MM.1S (cell line): ENCODE results near the gene DCST2.

ENCODE experiments used
- DNase-seq: peaks from one replicate; pipeline ENCODE4 v3.0.0-alpha.2; 2015
- H2AFZ ChIP-seq: fragments of 300-600 bp; sonication (generic); 2 replicates; pipeline ENCODE4 v1.6.0; 2016; ENCODE audit warnings: antibody characterized with exemption, low read length
- H3F3A ChIP-seq: fragments of 300-600 bp; sonication (generic); 2 replicates; pipeline ENCODE4 v1.6.1; 2016; ENCODE audit warnings: mild to moderate bottlenecking, antibody characterized with exemption, low read length, moderate library complexity, mixed read lengths; ENCODE audit not compliant: insufficient read depth
- H3K27ac ChIP-seq: fragments of 300-600 bp; sonication (generic); 2 replicates; pipeline ENCODE4 v1.5.1; 2016; ENCODE audit warnings: mild to moderate bottlenecking, low read length
- H3K27me3 ChIP-seq: fragments of 300-600 bp; sonication (generic); replicated peaks from 2 replicates; pipeline ENCODE4 v1.6.0; 2016; ENCODE audit warnings: low read length; ENCODE audit not compliant: insufficient read depth
- H3K36me3 ChIP-seq: fragments of 300-600 bp; sonication (generic); replicated peaks from 2 replicates; pipeline ENCODE4 v1.6.1; 2016; ENCODE audit warnings: mild to moderate bottlenecking, low read length, mixed read lengths; ENCODE audit not compliant: insufficient read depth
- H3K4me1 ChIP-seq: fragments of 300-600 bp; sonication (generic); 2 replicates; pipeline ENCODE4 v1.6.1; 2016; ENCODE audit warnings: low read length, mixed read lengths
- H3K4me2 ChIP-seq: fragments of 300-600 bp; sonication (generic); 2 replicates; pipeline ENCODE4 v1.6.0; 2016; ENCODE audit warnings: low read depth, low read length
- H3K4me3 ChIP-seq: fragments of 300-600 bp; sonication (generic); 2 replicates; pipeline ENCODE4 v1.5.1; 2016; ENCODE audit warnings: low read length, mixed read lengths
- H3K79me2 ChIP-seq: fragments of 300-600 bp; sonication (generic); 2 replicates; pipeline ENCODE4 v1.6.1; 2016; ENCODE audit warnings: mixed run types, low read length, mixed read lengths
- H3K9ac ChIP-seq: fragments of 300-600 bp; sonication (generic); 2 replicates; pipeline ENCODE4 v1.6.1; 2016; ENCODE audit warnings: low read length, mixed read lengths
- H3K9me2 ChIP-seq: fragments of 300-600 bp; sonication (generic); replicated peaks from 2 replicates; pipeline ENCODE4 v1.6.1; 2016; ENCODE audit warnings: mild to moderate bottlenecking, low read length, mixed read lengths; ENCODE audit not compliant: insufficient read depth
- H3K9me3 ChIP-seq: fragments of 300-600 bp; sonication (generic); replicated peaks from 2 replicates; pipeline ENCODE4 v1.6.1; 2016; ENCODE audit warnings: mild to moderate bottlenecking, low read length, mixed read lengths; ENCODE audit not compliant: insufficient read depth
- H4K20me1 ChIP-seq: fragments of 300-600 bp; sonication (generic); 2 replicates; pipeline ENCODE4 v1.6.1; 2016; ENCODE audit warnings: mild to moderate bottlenecking, low read length, moderate library complexity, mixed read lengths; ENCODE audit not compliant: insufficient read depth
- EZH2 ChIP-seq: fragments of 300-600 bp; sonication (generic); optimal IDR thresholded peaks from 2 replicates; pipeline ENCODE3; 2017; ENCODE audit warnings: low read depth, mild to moderate bottlenecking, antibody characterized with exemption, low read length, mixed read lengths
- EZH2phosphoT487 ChIP-seq: fragments of 300-600 bp; sonication (generic); IDR thresholded peaks from 2 replicates; pipeline ENCODE4 v1.6.1; 2018; ENCODE audit warnings: antibody characterized with exemption, low read length
- TF ChIP-seq, protein P1 (sequence below): fragments of 300-600 bp; sonication (generic); IDR thresholded peaks from 2 replicates; pipeline ENCODE4 v1.5.1; 2016; ENCODE audit warnings: antibody characterized with exemption, low read length, mixed read lengths

Gene DCST2

GRCh38 chr1:155040358-155041093 lies 6.9 kb upstream of the DCST2 start:
- Histone ChIP-seq H3K36me3 (no peaks in the 10 kb centered on the region), H3K4me1 (peaks cover 39% of the 10 kb centered on the region), H3K79me2 (no peaks in the 10 kb centered on the region), H2AFZ (no peak overlapping the region), H3K27me3 (no peaks in the 10 kb centered on the region), H3F3A (peaks cover 10% of the 10 kb centered on the region), H3K9me3 (no peaks in the 10 kb centered on the region), H3K9ac (no peak overlapping the region), H4K20me1 (no peaks in the 10 kb centered on the region), H3K9me2 (no peaks in the 10 kb centered on the region), H3K27ac (no peak overlapping the region), H3K4me2 (no peak overlapping the region), H3K4me3 (no peak overlapping the region)
- no peak for DNase-seq
- no peak for TF ChIP-seq EZH2

GRCh38 chr1:155039308-155039669 lies 5.7 kb upstream of the DCST2 start:
- Histone ChIP-seq H3K9me2 (no peaks in the 10 kb centered on the region), H3K4me2 (peak overlapping the region; percentile 32; the same call in 1 of the 2 replicates), H3K36me3 (no peaks in the 10 kb centered on the region), H3K9me3 (no peaks in the 10 kb centered on the region), H3K79me2 (no peaks in the 10 kb centered on the region), H3K4me3 (no peak overlapping the region), H2AFZ (peak overlapping the region; percentile 21; the same call in 1 of the 2 replicates), H3K4me1 (peaks cover 27% of the 10 kb centered on the region), H3K9ac (no peak overlapping the region), H3K27ac (peak overlapping the region; percentile 6; the same call in 1 of the 2 replicates), H3K27me3 (0 out of 2 replicates have a peak, but pooled peaks cover 3% of the 10 kb centered on the region), H3F3A (peaks cover 10% of the 10 kb centered on the region), H4K20me1 (no peaks in the 10 kb centered on the region)
- DNase-seq = no peak
- TF ChIP-seq EZH2 (no peak), EZH2phosphoT487 (no peak)
- TF ChIP-seq, protein P1, sequence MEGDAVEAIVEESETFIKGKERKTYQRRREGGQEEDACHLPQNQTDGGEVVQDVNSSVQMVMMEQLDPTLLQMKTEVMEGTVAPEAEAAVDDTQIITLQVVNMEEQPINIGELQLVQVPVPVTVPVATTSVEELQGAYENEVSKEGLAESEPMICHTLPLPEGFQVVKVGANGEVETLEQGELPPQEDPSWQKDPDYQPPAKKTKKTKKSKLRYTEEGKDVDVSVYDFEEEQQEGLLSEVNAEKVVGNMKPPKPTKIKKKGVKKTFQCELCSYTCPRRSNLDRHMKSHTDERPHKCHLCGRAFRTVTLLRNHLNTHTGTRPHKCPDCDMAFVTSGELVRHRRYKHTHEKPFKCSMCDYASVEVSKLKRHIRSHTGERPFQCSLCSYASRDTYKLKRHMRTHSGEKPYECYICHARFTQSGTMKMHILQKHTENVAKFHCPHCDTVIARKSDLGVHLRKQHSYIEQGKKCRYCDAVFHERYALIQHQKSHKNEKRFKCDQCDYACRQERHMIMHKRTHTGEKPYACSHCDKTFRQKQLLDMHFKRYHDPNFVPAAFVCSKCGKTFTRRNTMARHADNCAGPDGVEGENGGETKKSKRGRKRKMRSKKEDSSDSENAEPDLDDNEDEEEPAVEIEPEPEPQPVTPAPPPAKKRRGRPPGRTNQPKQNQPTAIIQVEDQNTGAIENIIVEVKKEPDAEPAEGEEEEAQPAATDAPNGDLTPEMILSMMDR = no peak

- TF ChIP-seq EZH2 = no peak
- no peak for TF ChIP-seq EZH2phosphoT487
- TF ChIP-seq, protein P1 = no peak
- DNase-seq = peak; percentile 37
- peak overlapping the region; percentile 32; the same call in 1 of the 2 replicates for H3K4me2 ChIP-seq
- H3K36me3 ChIP-seq = no peaks in the 10 kb centered on the region
- 0 out of 2 replicates have a peak, but pooled peaks cover 5% of the 10 kb centered on the region for H3K27me3 ChIP-seq
- no peak overlapping the region for H3K9ac ChIP-seq
- peak overlapping the region; percentile 6; the same call in 1 of the 2 replicates for H3K27ac ChIP-seq
- H3K9me3 ChIP-seq = no peaks in the 10 kb centered on the region
- H3K79me2 ChIP-seq = no peaks in the 10 kb centered on the region
- H3F3A ChIP-seq = peaks cover 10% of the 10 kb centered on the region
- no peaks in the 10 kb centered on the region for H4K20me1 ChIP-seq
- no peak overlapping the region for H3K4me3 ChIP-seq
- H3K4me1 ChIP-seq = peaks cover 22% of the 10 kb centered on the region
- peak overlapping the region; percentile 21 for H2AFZ ChIP-seq
- H3K9me2 ChIP-seq = no peaks in the 10 kb centered on the region
Observed at GRCh38 chr1:155038602-155039307, 5.2 kb upstream of the DCST2 start.
